Vagina (tissue), 2 donors: ENCODE data around the gene PRSS53.

Source experiments
- CTCF ChIP-seq, 3 experiments: fragments of 450-650 bp in 2 of 3; fragments of 200-600 bp in 1 of 3; sonication (generic) in 1 of 3; IDR thresholded peaks; one replicate each; pipeline ENCODE4 v1.5.1; 2017 to 2019; ENCODE audit warnings: antibody characterized with exemption in 3 of 3, mild to moderate bottlenecking in 2 of 3, moderate library complexity in 2 of 3
- POLR2A ChIP-seq, 2 donors: fragments of 450-650 bp; IDR thresholded peaks; one replicate each; pipeline ENCODE4 v1.6.1; 2017; ENCODE audit warnings: antibody characterized with exemption in 2 of 2, mild to moderate bottlenecking in 2 of 2, moderate library complexity in 2 of 2
- POLR2AphosphoS5 ChIP-seq, 2 donors: sonication (generic); formaldehyde crosslinking; IDR thresholded peaks; one replicate each; pipeline ENCODE4 v1.9.0; 2017; ENCODE audit warnings: antibody characterized with exemption in 2 of 2, mild to moderate bottlenecking in 2 of 2, low read depth in 1 of 2; ENCODE audit not compliant: insufficient read depth in 1 of 2

DNA sequence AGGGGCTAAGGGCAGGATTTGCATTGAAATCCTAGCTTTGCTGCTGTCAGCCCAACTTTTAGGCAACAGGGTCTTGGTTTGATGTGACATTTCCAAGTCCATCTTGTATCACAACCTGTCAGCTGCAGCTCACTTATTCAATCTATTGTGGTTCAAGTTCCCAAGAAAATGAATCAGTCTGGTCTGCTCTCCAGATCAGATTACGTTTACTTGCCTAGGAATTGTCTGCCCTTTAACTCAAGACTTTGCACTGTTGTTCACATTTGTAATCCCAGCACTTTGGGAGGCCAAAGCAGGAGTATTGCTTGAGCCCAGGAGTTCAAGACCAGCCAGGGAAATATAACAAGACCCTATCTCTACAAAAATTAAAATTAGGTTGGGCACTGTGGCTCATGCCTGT lies 45.4 kb downstream of the PRSS53 start:
- no peak for TF ChIP-seq CTCF (IDR thresholded peaks at IDR 0.05)
- no peak for TF ChIP-seq POLR2AphosphoS5 (IDR thresholded peaks at IDR 0.05; ENCODE audit: insufficient read depth in 1 of 2, low read depth in 1 of 2)
- no peak for TF ChIP-seq POLR2A (IDR thresholded peaks at IDR 0.05)
